Ovary (tissue), 9 donors: ENCODE measurements around the gene AK9. TPM values are rescaled to one million over a fixed set of nuclear protein-coding genes. Genes with fewer than 3 reads are reported as not detected.
"Not testable (repeated sequence)": the region's sequence is repeated elsewhere in the genome, so short reads cannot be mapped to it uniquely, and the experiment has no call there.

Source experiments
- DNase-seq, 5 donors: peaks; one replicate each; pipeline ENCODE4 v3.0.0-alpha.2; 2019 to 2020
- H3K27ac ChIP-seq, 2 donors: fragments of 200-600 bp; one replicate each; pipeline versions ENCODE4 v1.5.1 to v1.8.0; 2019 to 2022
- H3K27me3 ChIP-seq: fragments of 200-600 bp; one replicate; pipeline ENCODE4 v1.8.0; 2022
- H3K36me3 ChIP-seq: fragments of 200-600 bp; sonication (generic); one replicate; pipeline ENCODE4 v1.5.1; 2019
- H3K4me1 ChIP-seq: one replicate; pipeline ENCODE4 v1.8.1; 2013; ENCODE audit warnings: mild to moderate bottlenecking, moderate library complexity; ENCODE audit not compliant: insufficient read depth
- H3K4me3 ChIP-seq: fragments of 200-600 bp; sonication (generic); one replicate; pipeline ENCODE4 v1.5.1; 2017
- H3K9me3 ChIP-seq, 2 donors: fragments of 200-600 bp in 1 of 2; sonication (generic) in 1 of 2; one replicate each; pipeline versions ENCODE4 v1.5.1 to v1.8.1; 2013 to 2019; ENCODE audit warnings: mild to moderate bottlenecking in 1 of 2, moderate library complexity in 1 of 2
- EP300 ChIP-seq: sonication (generic); formaldehyde crosslinking; IDR thresholded peaks from one replicate; pipeline ENCODE4 v1.6.1; 2017; ENCODE audit warnings: antibody characterized with exemption
- POLR2A ChIP-seq: fragments of 450-650 bp; IDR thresholded peaks from one replicate; pipeline ENCODE4 v1.6.1; 2017; ENCODE audit warnings: antibody characterized with exemption, mild to moderate bottlenecking, moderate library complexity
- WGBS, 3 donors: extraction: QIAGEN DNeasy Blood & Tissue Kit in 1 of 3; methylation state at CpG; one replicate each; pipeline versions ENCODE4 v1.1.5 to v1.1.7; 2013 to 2017; 5-methylcytosine and 5-hydroxymethylcytosine counted together
- intact Hi-C, 4 donors: fragments of 100-400 bp; cut with DNase I; formaldehyde crosslinking; loops; one replicate each; pipeline versions ENCODE4 v1.11.0 to v1.15.1; 2022 to 2023
- polyA plus RNA-seq, 2 donors: library from polyadenylated mRNA; stranded (reverse); fragments of 200-250 nt in 1 of 2; fragments of 350-450 nt in 1 of 2; fragmentation: Illumina TruSeq in 1 of 2; extraction: RNeasy Lipid Tissue Mini Kit (QIAGEN cat#74804) in 1 of 2; gene quantifications; one replicate each; pipeline ENCODE4 v1.2.3, GENCODE V29; 2013 to 2014
- total RNA-seq, 7 donors: library from RNA; depleted of rRNA in 2 of 7; stranded (reverse); fragments of >200 nt in 2 of 7; fragmentation: NEBNext Ultra II Directional in 3 of 7; extraction: Animal tissue kit (Norgen Biotek cat#: 25700) in 3 of 7; gene quantifications; one replicate each; pipeline versions ENCODE4 v1.1.0 to v1.2.4, GENCODE V29; 2016 to 2023
- TF ChIP-seq, protein P1 (sequence below), 3 donors: fragments of 450-650 bp in 2 of 3; fragments of 200-600 bp in 1 of 3; IDR thresholded peaks; one replicate each; pipeline versions ENCODE4 v1.5.1 to v1.8.0; 2016 to 2022; ENCODE audit warnings: antibody characterized with exemption in 3 of 3, mild to moderate bottlenecking in 1 of 3
- donor health status: DM: no; HTN: no; CAD: no; lungs with moderate emphysema.
- donor health status: DM: no; HTN: no; CAD: no.
- donor health status: Bipolar disorder and iron deficiency.
- donor health status: DM: yes; HTN: yes; CAD: no.
- donor health status: DM: no; HTN: no; CAD: no.
- donor health status: DM: yes; HTN: yes; CAD: no.

Gene AK9
- total and polyA plus RNA-seq, 9 donors = 2.9 to 17.5 (median 9.2) TPM

- no peak overlapping the region for H3K27ac ChIP-seq
- H3K36me3 ChIP-seq = no peaks in the 10 kb centered on the region
- no peaks in the 10 kb centered on the region for H3K27me3 ChIP-seq
- 75 to 92% (median 82%) methylated on average over 1 of the region's 1 CpG for WGBS, 3 donors
- H3K9me3 ChIP-seq = no peaks in the 10 kb centered on the region
- TF ChIP-seq POLR2A (no peak), EP300 (no peak)
- TF ChIP-seq, protein P1, sequence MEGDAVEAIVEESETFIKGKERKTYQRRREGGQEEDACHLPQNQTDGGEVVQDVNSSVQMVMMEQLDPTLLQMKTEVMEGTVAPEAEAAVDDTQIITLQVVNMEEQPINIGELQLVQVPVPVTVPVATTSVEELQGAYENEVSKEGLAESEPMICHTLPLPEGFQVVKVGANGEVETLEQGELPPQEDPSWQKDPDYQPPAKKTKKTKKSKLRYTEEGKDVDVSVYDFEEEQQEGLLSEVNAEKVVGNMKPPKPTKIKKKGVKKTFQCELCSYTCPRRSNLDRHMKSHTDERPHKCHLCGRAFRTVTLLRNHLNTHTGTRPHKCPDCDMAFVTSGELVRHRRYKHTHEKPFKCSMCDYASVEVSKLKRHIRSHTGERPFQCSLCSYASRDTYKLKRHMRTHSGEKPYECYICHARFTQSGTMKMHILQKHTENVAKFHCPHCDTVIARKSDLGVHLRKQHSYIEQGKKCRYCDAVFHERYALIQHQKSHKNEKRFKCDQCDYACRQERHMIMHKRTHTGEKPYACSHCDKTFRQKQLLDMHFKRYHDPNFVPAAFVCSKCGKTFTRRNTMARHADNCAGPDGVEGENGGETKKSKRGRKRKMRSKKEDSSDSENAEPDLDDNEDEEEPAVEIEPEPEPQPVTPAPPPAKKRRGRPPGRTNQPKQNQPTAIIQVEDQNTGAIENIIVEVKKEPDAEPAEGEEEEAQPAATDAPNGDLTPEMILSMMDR (IDR thresholded peaks at IDR 0.05) = no peak
- no peaks in the 10 kb centered on the region for H3K4me1 ChIP-seq
- no peak overlapping the region for H3K4me3 ChIP-seq
- no peak for DNase-seq
- intact Hi-C loops = no loop called here
Observed at GRCh38 chr6:109461733-109462526, 229.1 kb downstream of the AK9 start.

DNA sequence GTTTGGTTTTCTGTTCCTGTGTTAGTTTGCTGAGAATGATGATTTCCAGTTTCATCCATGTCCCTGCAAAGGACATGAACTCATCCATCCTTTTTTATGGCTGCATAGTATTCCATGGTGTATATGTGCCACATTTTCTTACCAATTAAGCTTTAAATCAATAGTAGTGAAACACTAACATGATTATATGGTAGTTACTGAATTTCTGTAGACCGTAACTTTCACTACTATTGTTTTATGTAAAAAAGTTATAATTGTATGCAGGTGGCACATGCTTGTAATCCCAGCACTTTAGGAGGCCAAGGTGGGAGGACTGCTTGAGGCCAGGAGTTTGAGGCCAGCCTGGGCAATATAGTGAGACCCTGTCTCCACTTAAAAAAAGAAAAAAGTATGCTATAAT is 229.8 kb downstream of the AK9 start:
- WGBS, 3 donors = 95 to 100% (median 97%) methylated on average over 1 of the region's 1 CpG
- H3K4me3 ChIP-seq, intact Hi-C loops: not testable (repeated sequence)

DNA sequence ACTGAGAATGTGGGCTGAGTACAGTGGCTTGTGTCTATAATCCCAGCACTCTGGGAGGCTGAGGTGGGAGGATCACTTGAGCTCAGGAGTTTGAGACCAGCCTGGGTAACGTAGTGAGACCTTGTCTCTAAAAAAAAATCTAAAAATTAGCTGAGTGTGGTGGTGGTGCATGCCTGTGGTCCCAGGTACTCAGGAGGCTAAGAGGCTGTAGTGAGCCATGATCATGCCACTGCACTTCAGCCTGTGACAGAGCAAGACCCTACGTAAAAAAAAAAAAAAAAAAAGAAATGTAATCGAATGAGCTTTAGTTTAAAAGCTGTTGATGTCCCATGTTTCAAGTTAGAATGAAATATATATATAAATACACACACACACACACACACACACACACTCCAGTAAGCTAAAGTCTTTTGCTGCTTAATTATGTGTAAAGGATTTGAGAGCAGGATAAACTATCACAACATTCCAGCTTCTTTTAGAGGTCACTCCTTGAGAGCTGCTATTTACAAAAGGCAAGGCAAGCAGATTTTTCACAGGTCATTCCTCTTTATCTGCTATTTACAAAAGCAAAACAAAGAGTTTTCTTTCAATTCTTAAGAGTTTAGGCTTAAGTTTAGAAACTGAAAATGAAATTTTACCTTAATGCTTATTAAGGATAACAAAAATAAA is 230.7 kb downstream of the AK9 start:
- H3K4me3 ChIP-seq = no peak overlapping the region
- no peaks in the 10 kb centered on the region for H3K9me3 ChIP-seq
- no peak for DNase-seq
- H3K4me1 ChIP-seq = peaks cover 3% of the 10 kb centered on the region
- H3K36me3 ChIP-seq = no peaks in the 10 kb centered on the region
- intact Hi-C loops = no loop called here
- 46 to 50% (median 49%) methylated on average over 3 of the region's 3 CpGs for WGBS, 3 donors
- TF ChIP-seq POLR2A (no peak), EP300 (no peak)
- TF ChIP-seq, protein P1 (IDR thresholded peaks at IDR 0.05) = no peak
- no peak overlapping the region for H3K27ac ChIP-seq
- H3K27me3 ChIP-seq = no peaks in the 10 kb centered on the region

More for the DNA sequence above, 229.8 kb downstream of the AK9 start:
- not testable (repeated sequence) for DNase-seq, H3K9me3 ChIP-seq, H3K4me1 ChIP-seq, H3K36me3 ChIP-seq, H3K27me3 ChIP-seq, H3K27ac ChIP-seq

GRCh38 chr6:109458774-109459531 is 232.0 kb downstream of the AK9 start:
- no peak overlapping the region for H3K4me3 ChIP-seq
- intact Hi-C loops = no loop called here
- H3K27ac ChIP-seq = no peak overlapping the region
- no peak for DNase-seq
- TF ChIP-seq EP300 = no peak
- TF ChIP-seq, protein P1 (IDR thresholded peaks at IDR 0.05) = no peak
- no peak for TF ChIP-seq POLR2A
- H3K4me1 ChIP-seq = peaks cover 3% of the 10 kb centered on the region
- H3K27me3 ChIP-seq = no peaks in the 10 kb centered on the region
- 84 to 90% (median 87%) methylated on average over 5 of the region's 5 CpGs for WGBS, 3 donors
- no peaks in the 10 kb centered on the region for H3K36me3 ChIP-seq
- no peaks in the 10 kb centered on the region for H3K9me3 ChIP-seq
